Right atrium auricular region (tissue), 2 donors: ENCODE results near the gene NMS. TPM values are rescaled to one million over a fixed set of nuclear protein-coding genes. Genes with fewer than 3 reads are reported as not detected.

Experiments
- DNase-seq: peaks from one replicate; pipeline ENCODE4 v3.0.0-alpha.2; 2019; ENCODE audit warnings: low spot score
- H3K27ac ChIP-seq, 2 donors: fragments of 200-600 bp; sonication (generic); 1 replicate in 1 of 2; 2 replicates in 1 of 2; pipeline ENCODE4 v1.5.1; 2016 to 2019
- H3K27me3 ChIP-seq, 2 donors: fragments of 200-600 bp; sonication (generic); one replicate each; pipeline versions ENCODE4 v1.5.1 to v1.6.0; 2017 to 2019
- H3K36me3 ChIP-seq: fragments of 200-600 bp; sonication (generic); one replicate; pipeline ENCODE4 v1.5.1; 2016
- H3K4me1 ChIP-seq, 2 donors: fragments of 200-600 bp; sonication (generic); one replicate each; pipeline versions ENCODE4 v1.5.1 to v1.6.0; 2017 to 2019
- H3K4me3 ChIP-seq, 2 donors: fragments of 200-600 bp; sonication (generic); 1 replicate in 1 of 2; 2 replicates in 1 of 2; pipeline ENCODE4 v1.5.1; 2017 to 2019; ENCODE audit warnings: mild to moderate bottlenecking in 1 of 2, moderate library complexity in 1 of 2
- H3K9me3 ChIP-seq, 2 donors: fragments of 200-600 bp; sonication (generic); one replicate each; pipeline ENCODE4 v1.5.1; 2019
- total RNA-seq, 2 donors: library from RNA; depleted of rRNA; stranded (reverse); fragments of >200 nt; gene quantifications; one replicate each; pipeline ENCODE4 v1.1.0, GENCODE V29; 2016
- TF ChIP-seq, protein P1 (sequence below), 2 donors: fragments of 200-600 bp; sonication (generic); IDR thresholded peaks; one replicate each; pipeline ENCODE4 v1.5.1; 2019; ENCODE audit warnings: antibody characterized with exemption in 2 of 2

The NMS gene
- total RNA-seq, 2 donors from 2014 or later: not detected

GRCh38 chr2:100460904-100461530 is 9.3 kb upstream of the NMS start:
- Histone ChIP-seq H3K4me3 (no peak overlapping the region), H3K4me1 (no peaks in the 10 kb centered on the region), H3K27me3 (no peaks in the 10 kb centered on the region), H3K36me3 (no peaks in the 10 kb centered on the region), H3K27ac (no peak overlapping the region), H3K9me3 (peaks cover 0 to 18% of the 10 kb centered on the region in 2 donors)
- DNase-seq: no peak
- TF ChIP-seq, protein P1, sequence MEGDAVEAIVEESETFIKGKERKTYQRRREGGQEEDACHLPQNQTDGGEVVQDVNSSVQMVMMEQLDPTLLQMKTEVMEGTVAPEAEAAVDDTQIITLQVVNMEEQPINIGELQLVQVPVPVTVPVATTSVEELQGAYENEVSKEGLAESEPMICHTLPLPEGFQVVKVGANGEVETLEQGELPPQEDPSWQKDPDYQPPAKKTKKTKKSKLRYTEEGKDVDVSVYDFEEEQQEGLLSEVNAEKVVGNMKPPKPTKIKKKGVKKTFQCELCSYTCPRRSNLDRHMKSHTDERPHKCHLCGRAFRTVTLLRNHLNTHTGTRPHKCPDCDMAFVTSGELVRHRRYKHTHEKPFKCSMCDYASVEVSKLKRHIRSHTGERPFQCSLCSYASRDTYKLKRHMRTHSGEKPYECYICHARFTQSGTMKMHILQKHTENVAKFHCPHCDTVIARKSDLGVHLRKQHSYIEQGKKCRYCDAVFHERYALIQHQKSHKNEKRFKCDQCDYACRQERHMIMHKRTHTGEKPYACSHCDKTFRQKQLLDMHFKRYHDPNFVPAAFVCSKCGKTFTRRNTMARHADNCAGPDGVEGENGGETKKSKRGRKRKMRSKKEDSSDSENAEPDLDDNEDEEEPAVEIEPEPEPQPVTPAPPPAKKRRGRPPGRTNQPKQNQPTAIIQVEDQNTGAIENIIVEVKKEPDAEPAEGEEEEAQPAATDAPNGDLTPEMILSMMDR (IDR thresholded peaks at IDR 0.05): no peak

- DNase-seq: no peak
- H3K9me3 ChIP-seq: no peaks in the 10 kb centered on the region
- no peak overlapping the region for H3K27ac ChIP-seq
- no peaks in the 10 kb centered on the region for H3K36me3 ChIP-seq
- H3K4me3 ChIP-seq: no peak overlapping the region
- no peaks in the 10 kb centered on the region for H3K4me1 ChIP-seq
- TF ChIP-seq, protein P1 (IDR thresholded peaks at IDR 0.05): no peak
- H3K27me3 ChIP-seq: no peaks in the 10 kb centered on the region
Measured at GRCh38 chr2:100470898-100471514, 724 bp downstream of the NMS start.

GRCh38 chr2:100476606-100477005 is 6.3 kb downstream of the NMS start:
- no peak for DNase-seq
- Histone ChIP-seq H3K27me3 (no peaks in the 10 kb centered on the region), H3K4me1 (no peaks in the 10 kb centered on the region)

DNA sequence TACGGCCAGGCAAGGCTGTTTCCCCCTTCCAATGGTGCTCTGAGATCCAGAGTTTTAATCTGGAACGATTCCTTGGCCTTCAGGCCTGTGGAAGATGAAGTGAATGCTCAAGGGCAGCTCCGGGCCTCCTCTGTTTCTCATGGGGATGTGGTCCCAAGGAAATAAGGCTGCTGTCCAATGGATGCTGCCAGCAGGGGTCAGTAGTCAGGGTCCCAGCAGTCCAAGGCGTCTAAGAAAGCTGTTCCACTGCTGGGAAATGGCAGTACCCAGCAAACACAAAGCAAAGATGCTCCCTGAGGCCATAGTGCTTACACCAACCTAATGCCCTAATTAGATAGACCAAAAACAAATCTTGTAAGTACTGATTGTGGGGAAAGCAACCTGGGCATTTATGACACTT is 12.5 kb downstream of the NMS start:
- Histone ChIP-seq H3K4me1 (no peaks in the 10 kb centered on the region), H3K27ac (no peak overlapping the region), H3K36me3 (no peaks in the 10 kb centered on the region), H3K9me3 (no peaks in the 10 kb centered on the region), H3K27me3 (no peaks in the 10 kb centered on the region), H3K4me3 (no peak overlapping the region)
- DNase-seq: no peak
- TF ChIP-seq, protein P1 (IDR thresholded peaks at IDR 0.05): no peak

More at GRCh38 chr2:100476606-100477005, 6.3 kb downstream of the NMS start:
- Histone ChIP-seq H3K4me3 (no peak overlapping the region), H3K36me3 (no peaks in the 10 kb centered on the region), H3K9me3 (no peaks in the 10 kb centered on the region), H3K27ac (no peak overlapping the region)
- TF ChIP-seq, protein P1 (IDR thresholded peaks at IDR 0.05): no peak

- Histone ChIP-seq H3K9me3 (no peaks in the 10 kb centered on the region), H3K4me1 (no peaks in the 10 kb centered on the region), H3K36me3 (no peaks in the 10 kb centered on the region), H3K4me3 (no peak overlapping the region), H3K27me3 (no peaks in the 10 kb centered on the region), H3K27ac (no peak overlapping the region)
- no peak for DNase-seq
- TF ChIP-seq, protein P1 (IDR thresholded peaks at IDR 0.05): no peak
Measured at GRCh38 chr2:100483895-100484294, 13.6 kb downstream of the NMS start.
